Neutrophil (primary cell): ENCODE measurements around the gene CSGALNACT2.

Source experiments
- H3K27ac ChIP-seq: fragments of 200-600 bp; sonication (generic); 2 replicates; pipeline ENCODE4 v1.5.1; 2016; ENCODE audit warnings: mild to moderate bottlenecking, moderate library complexity
- H3K27me3 ChIP-seq: fragments of 200-600 bp; sonication (generic); 2 replicates; pipeline ENCODE4 v1.6.0; 2016; ENCODE audit warnings: mild to moderate bottlenecking
- H3K36me3 ChIP-seq: fragments of 200-600 bp; sonication (generic); 2 replicates; pipeline ENCODE4 v1.5.1; 2017
- H3K4me1 ChIP-seq, 2 experiments: fragments of 200-600 bp in 1 of 2; sonication (generic) in 1 of 2; 1 replicate in 1 of 2; 2 replicates in 1 of 2; pipeline versions ENCODE4 v1.5.1 to v1.6.1; 2013 to 2016; ENCODE audit warnings: low read depth in 1 of 2, low read length in 1 of 2, mild to moderate bottlenecking in 1 of 2, moderate library complexity in 1 of 2; ENCODE audit not compliant: control insufficient read depth in 1 of 2, insufficient read depth in 1 of 2
- H3K4me3 ChIP-seq, 2 experiments: fragments of 200-600 bp in 1 of 2; sonication (generic) in 1 of 2; 1 replicate in 1 of 2; 2 replicates in 1 of 2; pipeline ENCODE4 v1.5.1; 2013 to 2016; ENCODE audit warnings: low read depth in 1 of 2, low read length in 1 of 2, mild to moderate bottlenecking in 1 of 2, moderate library complexity in 1 of 2
- H3K9me3 ChIP-seq: fragments of 200-600 bp; sonication (generic); 2 replicates; pipeline ENCODE4 v1.5.1; 2016
- TF ChIP-seq, protein P1 (sequence below): fragments of 200-600 bp; sonication (generic); IDR thresholded peaks from 2 replicates; pipeline ENCODE4 v1.5.1; 2016; ENCODE audit warnings: antibody characterized with exemption

CSGALNACT2 gene

DNA sequence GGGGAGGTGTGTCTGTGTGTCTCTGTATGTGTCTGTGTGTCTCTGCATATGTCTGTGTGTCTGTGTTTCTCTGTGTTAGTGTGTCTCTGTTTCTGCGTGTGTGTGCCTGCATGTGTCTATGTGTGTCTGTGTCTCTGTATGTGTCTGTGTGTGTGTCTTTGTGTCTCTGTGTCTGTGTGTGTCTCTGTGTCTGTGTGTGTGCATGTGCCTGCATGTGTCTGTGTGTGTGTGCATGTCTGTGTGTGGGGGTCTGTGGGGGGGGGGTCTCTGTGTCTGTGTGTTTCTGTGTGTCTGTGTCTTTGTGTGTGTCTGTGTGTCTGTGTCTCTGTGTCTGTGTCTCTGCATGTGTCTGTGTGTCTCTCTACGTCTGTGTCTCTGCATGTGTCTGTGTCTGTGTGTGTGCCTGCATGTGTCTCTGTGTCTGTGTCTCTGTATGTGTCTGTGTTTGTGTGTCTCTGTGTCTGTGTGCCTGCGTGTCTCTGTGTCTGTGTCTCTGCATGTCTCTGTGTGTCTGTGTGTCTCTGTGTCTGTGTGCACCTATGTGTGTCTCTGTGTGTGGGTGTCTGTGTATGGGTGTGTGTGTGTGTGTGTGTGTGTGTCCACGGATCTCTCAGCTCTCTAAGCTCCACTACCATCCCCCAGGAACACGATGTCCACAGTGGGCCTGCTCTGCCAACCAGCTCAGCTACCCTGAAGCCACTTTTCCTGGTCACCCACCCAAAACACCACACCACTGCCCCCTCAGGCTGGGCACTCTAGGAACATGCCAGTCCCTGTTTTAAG is 87.0 kb downstream of the CSGALNACT2 start:
- no peak overlapping the region for H3K4me3 ChIP-seq

DNA sequence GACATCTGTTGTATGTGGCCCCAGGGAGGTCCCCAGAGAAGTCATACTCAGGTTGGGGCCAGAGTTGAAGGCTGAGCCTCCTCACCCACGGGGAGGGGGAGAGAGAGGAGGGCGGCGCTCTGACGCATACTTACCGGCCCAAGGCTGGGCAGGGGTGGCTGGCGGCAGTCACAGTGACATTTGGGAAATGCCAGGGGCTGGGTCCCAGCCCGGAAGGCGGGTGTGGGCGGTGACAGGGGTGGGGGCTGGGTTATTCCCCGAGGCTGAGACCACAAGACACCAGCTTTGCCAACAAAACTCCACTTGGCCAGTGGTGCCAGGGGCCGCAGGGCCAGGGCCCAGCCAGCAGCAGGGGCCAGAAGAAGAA is 87.5 kb downstream of the CSGALNACT2 start:
- TF ChIP-seq, protein P1, sequence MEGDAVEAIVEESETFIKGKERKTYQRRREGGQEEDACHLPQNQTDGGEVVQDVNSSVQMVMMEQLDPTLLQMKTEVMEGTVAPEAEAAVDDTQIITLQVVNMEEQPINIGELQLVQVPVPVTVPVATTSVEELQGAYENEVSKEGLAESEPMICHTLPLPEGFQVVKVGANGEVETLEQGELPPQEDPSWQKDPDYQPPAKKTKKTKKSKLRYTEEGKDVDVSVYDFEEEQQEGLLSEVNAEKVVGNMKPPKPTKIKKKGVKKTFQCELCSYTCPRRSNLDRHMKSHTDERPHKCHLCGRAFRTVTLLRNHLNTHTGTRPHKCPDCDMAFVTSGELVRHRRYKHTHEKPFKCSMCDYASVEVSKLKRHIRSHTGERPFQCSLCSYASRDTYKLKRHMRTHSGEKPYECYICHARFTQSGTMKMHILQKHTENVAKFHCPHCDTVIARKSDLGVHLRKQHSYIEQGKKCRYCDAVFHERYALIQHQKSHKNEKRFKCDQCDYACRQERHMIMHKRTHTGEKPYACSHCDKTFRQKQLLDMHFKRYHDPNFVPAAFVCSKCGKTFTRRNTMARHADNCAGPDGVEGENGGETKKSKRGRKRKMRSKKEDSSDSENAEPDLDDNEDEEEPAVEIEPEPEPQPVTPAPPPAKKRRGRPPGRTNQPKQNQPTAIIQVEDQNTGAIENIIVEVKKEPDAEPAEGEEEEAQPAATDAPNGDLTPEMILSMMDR: no peak
- Histone ChIP-seq H3K36me3 (no peaks in the 10 kb centered on the region), H3K4me3 (no peak overlapping the region), H3K9me3 (no peaks in the 10 kb centered on the region), H3K27me3 (peaks cover 83% of the 10 kb centered on the region), H3K4me1 (peaks cover 0 to 11% of the 10 kb centered on the region in 2 experiments), H3K27ac (no peak overlapping the region)

More for the DNA sequence above, 87.0 kb downstream of the CSGALNACT2 start:
- Histone ChIP-seq H3K27me3 (peaks cover 77% of the 10 kb centered on the region), H3K4me1 (peaks cover 0 to 11% of the 10 kb centered on the region in 2 experiments), H3K36me3 (no peaks in the 10 kb centered on the region), H3K9me3 (no peaks in the 10 kb centered on the region), H3K27ac (no peak overlapping the region)
- TF ChIP-seq, protein P1: no peak

DNA sequence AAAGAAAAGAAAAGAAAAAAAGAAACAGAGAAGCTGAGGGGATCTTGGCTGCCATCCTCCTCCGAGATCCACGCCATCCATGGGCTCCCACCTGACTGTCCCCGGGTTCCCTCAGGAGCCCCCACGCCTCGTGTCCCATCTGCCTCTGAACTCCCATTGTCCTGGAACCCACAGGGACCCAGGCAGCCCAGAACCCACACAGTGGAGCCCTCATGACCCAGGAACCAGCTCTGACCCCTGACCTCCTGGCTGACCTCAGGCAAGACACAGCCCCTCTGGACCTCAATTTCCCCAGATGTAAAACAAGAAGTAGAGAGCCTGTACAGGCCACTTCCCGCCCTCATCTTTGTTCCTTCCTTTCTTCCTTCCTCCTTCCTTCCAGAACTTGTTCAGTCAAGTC is 88.2 kb downstream of the CSGALNACT2 start:
- no peak overlapping the region for H3K27ac ChIP-seq
- TF ChIP-seq, protein P1: no peak
- no peaks in the 10 kb centered on the region for H3K36me3 ChIP-seq
- H3K4me3 ChIP-seq: no peak overlapping the region
- no peaks in the 10 kb centered on the region for H3K9me3 ChIP-seq
- H3K27me3 ChIP-seq: peaks cover 90% of the 10 kb centered on the region
- peaks cover 0 to 11% of the 10 kb centered on the region in 2 experiments for H3K4me1 ChIP-seq

DNA sequence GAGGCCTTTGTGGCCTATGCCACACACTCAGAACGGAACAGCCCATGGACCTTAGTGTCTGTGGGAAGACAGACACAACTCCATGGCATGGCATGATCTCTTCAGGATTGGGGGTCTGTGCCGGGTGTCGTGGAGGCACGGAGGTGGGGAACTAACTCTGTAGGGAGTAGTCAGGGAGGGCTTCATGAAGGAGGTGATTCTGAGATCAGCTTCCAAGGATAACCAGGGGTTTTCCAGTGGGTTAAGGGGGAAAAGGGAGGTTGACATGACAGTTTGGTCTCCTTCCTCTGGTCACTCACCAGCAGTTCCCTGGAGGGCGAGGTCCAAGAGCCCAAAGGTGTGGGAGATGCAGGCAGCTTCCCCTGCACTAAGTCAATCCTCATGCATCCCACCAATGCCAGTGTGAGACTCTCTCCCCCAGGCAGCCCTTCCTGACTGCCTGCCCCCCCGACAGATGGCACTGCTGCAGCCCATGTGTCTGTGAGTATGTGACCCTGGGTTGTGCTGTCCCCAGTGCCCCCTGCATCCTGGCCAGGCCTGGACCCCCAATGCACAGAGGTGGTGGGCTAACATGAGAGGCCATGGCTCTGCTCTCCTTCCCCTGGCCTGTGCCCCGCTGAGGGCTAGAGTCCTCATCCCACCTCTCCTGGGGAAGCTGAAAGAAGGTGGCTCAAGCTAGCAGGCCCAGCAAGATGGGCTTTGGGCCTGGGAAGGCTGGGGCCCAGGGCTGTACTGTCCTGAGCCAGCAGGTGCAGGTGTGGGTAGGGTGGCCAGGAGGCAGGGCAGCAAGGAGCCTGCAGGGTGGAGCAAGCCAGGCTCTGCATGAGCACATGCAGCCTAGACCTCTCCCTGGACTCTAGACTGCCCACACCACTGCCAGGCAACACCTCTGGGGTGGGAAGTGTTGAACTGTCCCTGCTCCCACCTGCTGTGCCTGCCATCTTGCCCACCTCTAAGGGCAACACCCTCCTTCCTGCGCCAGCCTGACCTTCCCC is 88.9 kb downstream of the CSGALNACT2 start:
- Histone ChIP-seq H3K9me3 (no peaks in the 10 kb centered on the region), H3K36me3 (no peaks in the 10 kb centered on the region), H3K27ac (no peak overlapping the region), H3K4me1 (peaks cover 0 to 11% of the 10 kb centered on the region in 2 experiments), H3K4me3 (no peak overlapping the region), H3K27me3 (peaks cover 94% of the 10 kb centered on the region)
- TF ChIP-seq, protein P1: no peak

DNA sequence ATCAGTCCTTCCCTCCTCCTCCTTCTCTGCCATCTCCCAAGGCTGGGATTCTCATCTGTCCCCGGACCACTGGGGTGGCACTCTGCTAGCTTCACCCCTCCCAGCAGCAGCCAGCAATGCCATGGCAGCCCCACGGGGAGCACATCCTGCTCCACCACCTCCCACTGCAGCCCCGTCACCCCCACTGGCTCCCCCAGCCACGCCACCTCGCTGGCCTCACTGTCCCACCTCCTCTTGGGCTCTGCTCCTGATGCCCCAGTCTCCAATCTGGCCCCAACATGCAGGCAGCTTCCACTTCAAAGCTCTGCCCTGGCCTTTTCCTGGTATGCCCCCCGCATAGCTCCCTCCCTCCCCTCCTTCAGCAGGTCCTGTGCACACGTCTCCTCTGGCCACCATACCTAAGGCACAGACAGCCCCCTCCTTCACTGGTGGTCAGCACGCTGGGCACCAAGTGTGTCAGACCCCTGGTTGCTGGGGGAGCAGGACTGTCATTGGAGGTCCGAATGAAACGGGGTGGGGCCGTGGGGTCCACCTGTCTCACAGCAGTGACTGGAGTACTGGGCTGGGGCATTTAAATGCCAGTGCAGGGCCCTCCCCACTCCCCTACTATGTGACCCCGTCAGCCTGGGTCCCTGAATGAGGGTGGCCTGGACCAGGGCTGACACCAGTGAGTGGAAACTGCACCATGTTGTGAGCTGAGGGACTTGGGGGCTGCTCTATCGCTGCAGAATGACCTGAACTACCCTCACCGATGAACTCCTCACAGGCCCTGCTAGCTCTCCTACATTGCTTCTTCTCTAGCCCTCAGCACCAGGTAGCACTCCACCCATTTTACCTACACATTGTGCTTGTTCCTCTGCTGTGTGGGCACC is 89.9 kb downstream of the CSGALNACT2 start:
- Histone ChIP-seq H3K27ac (no peak overlapping the region), H3K36me3 (no peaks in the 10 kb centered on the region), H3K9me3 (no peaks in the 10 kb centered on the region), H3K27me3 (peaks cover 86% of the 10 kb centered on the region), H3K4me3 (no peak overlapping the region), H3K4me1 (peaks cover 0 to 11% of the 10 kb centered on the region in 2 experiments)
- TF ChIP-seq, protein P1: no peak
